BJ (cell line): ENCODE measurements around the gene ASGR2. TPM values are rescaled to one million over a fixed set of nuclear protein-coding genes. Genes with fewer than 3 reads are reported as not detected.

Source experiments
- CTCF ChIA-PET: fragments of 350-600 bp; formaldehyde crosslinking; extraction: SDS; loops from one replicate; lab custom pipeline; 2021; ENCODE audit warnings: antibody characterized with exemption, inconsistent platforms; lab: Yijun Ruan, JAX
- POLR2A ChIA-PET: fragments of 300-600 bp; sonication (Branson Sonifier 250); formaldehyde crosslinking; extraction: SDS; loops from one replicate; lab custom pipeline; 2021; ENCODE audit warnings: antibody characterized with exemption; lab: Charles Lee
- DNase-seq: peaks from one replicate; pipeline ENCODE4 v3.0.0-alpha.2; 2011; ENCODE audit warnings: low read depth
- H3K27me3 ChIP-seq: 2 replicates; pipeline ENCODE4 v1.6.0; 2011; ENCODE audit warnings: low read length; ENCODE audit not compliant: control insufficient read depth, insufficient read depth
- H3K36me3 ChIP-seq: 2 replicates; pipeline ENCODE4 v1.5.1; 2011; ENCODE audit warnings: low read length; ENCODE audit not compliant: control insufficient read depth, insufficient read depth
- H3K4me3 ChIP-seq: 2 replicates; pipeline ENCODE4 v1.5.1; 2011; ENCODE audit warnings: low read depth, mild to moderate bottlenecking, control low read depth, low read length
- CTCF ChIP-seq: IDR thresholded peaks from 2 replicates; pipeline ENCODE4 v1.5.1; 2011; ENCODE audit warnings: low read depth, mild to moderate bottlenecking, control low read depth, inconsistent platforms, low read length, moderate library complexity; ENCODE audit not compliant: insufficient read depth
- polyA plus RNA-seq: library from polyadenylated mRNA; depleted of rRNA; stranded (reverse); fragments of >200 nt; gene quantifications from 2 replicates; pipeline ENCODE4 v1.2.3, GENCODE V29; 2011; rRNA removed
- small RNA-seq: library from RNA; depleted of rRNA; stranded (forward); fragments of <200 nt; gene quantifications from one replicate; pipeline ENCODE3, GENCODE V24; 2012; ENCODE audit warnings: low replicate concordance, low read depth; ENCODE audit not compliant: insufficient read length

ASGR2 gene
- polyA plus RNA-seq, 1 experiment, result not detected

- no peak for TF ChIP-seq CTCF
- Histone ChIP-seq H3K4me3 (no peak overlapping the region), H3K36me3 (no peaks in the 10 kb centered on the region), H3K27me3 (peaks cover 7% of the 10 kb centered on the region; the same call in 1 of the 2 replicates)
- POLR2A ChIA-PET, result no interaction called here
- CTCF ChIA-PET, result interaction anchor here (1.1 to 2.7 kb wide), 2 partner anchors 121 to 240 kb away, joined by 4 to 10 read pairs; no protein-coding TSS in a partner anchor
- peak; percentile 4 for DNase-seq
Observed at GRCh38 chr17:7056386-7056785, 58.2 kb downstream of the ASGR2 start.

Small RNA genes within 50 kb of the gene (small RNA-seq; reads per million reads assigned to genes)
- gene AC120057.1, result not detected

Other genes with a start within 250 kb of the ASGR2 start
- not detected in 2 replicates for gene ALOX12, start 118.8 kb downstream of the ASGR2 start, polyA plus RNA-seq
- gene RNASEK, start 102.2 kb downstream of the ASGR2 start, polyA plus RNA-seq, result 362 and 399 TPM in 2 replicates
- gene BCL6B, start 91.8 kb downstream of the ASGR2 start, polyA plus RNA-seq, result not detected in 2 replicates
- gene SLC16A13, start 78.8 kb downstream of the ASGR2 start, polyA plus RNA-seq, result 1.4 and 2.8 TPM in 2 replicates
- gene SLC16A11, start 70.7 kb downstream of the ASGR2 start, polyA plus RNA-seq, result not detected in 2 replicates
- not detected in 2 replicates for gene CLEC10A, start 34.6 kb downstream of the ASGR2 start, polyA plus RNA-seq
- gene ASGR1, start 64.5 kb upstream of the ASGR2 start, polyA plus RNA-seq, result 0.56 and 0.59 TPM in 2 replicates
- gene DLG4, start 105.0 kb upstream of the ASGR2 start, polyA plus RNA-seq, result 13.3 and 20.4 TPM in 2 replicates
- 335 and 517 TPM in 2 replicates for gene ACADVL, start 105.1 kb upstream of the ASGR2 start, polyA plus RNA-seq
- 3.6 and 5.0 TPM in 2 replicates for gene DVL2, start 119.7 kb upstream of the ASGR2 start, polyA plus RNA-seq
- 59.0 and 72.8 TPM in 2 replicates for gene PHF23, start 124.6 kb upstream of the ASGR2 start, polyA plus RNA-seq
- 762 and 865 TPM in 2 replicates for gene GABARAP, start 127.6 kb upstream of the ASGR2 start, polyA plus RNA-seq
- 117 and 129 TPM in 2 replicates for gene CTDNEP1, start 136.9 kb upstream of the ASGR2 start, polyA plus RNA-seq
- gene ELP5, start 137.4 kb upstream of the ASGR2 start, polyA plus RNA-seq, result 29.8 and 35.6 TPM in 2 replicates
- gene CLDN7, start 147.7 kb upstream of the ASGR2 start, polyA plus RNA-seq, result 1.5 and 2.1 TPM in 2 replicates
- 0.15 and 0.36 TPM in 2 replicates for gene SLC2A4, start 166.9 kb upstream of the ASGR2 start, polyA plus RNA-seq
- gene YBX2, start 179.8 kb upstream of the ASGR2 start, polyA plus RNA-seq, result 0.11 TPM in 2 replicates
- gene EIF5A, start 192.8 kb upstream of the ASGR2 start, polyA plus RNA-seq, result 556 and 579 TPM in 2 replicates
- 12.7 and 37.4 TPM in 2 replicates for gene GPS2, start 200.5 kb upstream of the ASGR2 start, polyA plus RNA-seq
- gene NEURL4, start 214.5 kb upstream of the ASGR2 start, polyA plus RNA-seq, result 8.0 and 14.9 TPM in 2 replicates
- gene ACAP1, start 221.7 kb upstream of the ASGR2 start, polyA plus RNA-seq, result 1.7 and 2.0 TPM in 2 replicates
- 16.2 and 19.8 TPM in 2 replicates for gene KCTD11, start 237.3 kb upstream of the ASGR2 start, polyA plus RNA-seq
- gene TMEM95, start 240.3 kb upstream of the ASGR2 start, polyA plus RNA-seq, result not detected in 2 replicates